GM21390 (cell line): ENCODE results near the gene PLPPR4.
"Not testable (repeated sequence)": the region's sequence is repeated elsewhere in the genome, so short reads cannot be mapped to it uniquely, and the experiment has no call there.

Experiments
- ATAC-seq: cut with Tn5 transposase; IDR thresholded peaks from one replicate; pipeline ENCODE4 v1.9.1; 2021; ENCODE audit not compliant: unreplicated experiment

PLPPR4 gene, protein sequence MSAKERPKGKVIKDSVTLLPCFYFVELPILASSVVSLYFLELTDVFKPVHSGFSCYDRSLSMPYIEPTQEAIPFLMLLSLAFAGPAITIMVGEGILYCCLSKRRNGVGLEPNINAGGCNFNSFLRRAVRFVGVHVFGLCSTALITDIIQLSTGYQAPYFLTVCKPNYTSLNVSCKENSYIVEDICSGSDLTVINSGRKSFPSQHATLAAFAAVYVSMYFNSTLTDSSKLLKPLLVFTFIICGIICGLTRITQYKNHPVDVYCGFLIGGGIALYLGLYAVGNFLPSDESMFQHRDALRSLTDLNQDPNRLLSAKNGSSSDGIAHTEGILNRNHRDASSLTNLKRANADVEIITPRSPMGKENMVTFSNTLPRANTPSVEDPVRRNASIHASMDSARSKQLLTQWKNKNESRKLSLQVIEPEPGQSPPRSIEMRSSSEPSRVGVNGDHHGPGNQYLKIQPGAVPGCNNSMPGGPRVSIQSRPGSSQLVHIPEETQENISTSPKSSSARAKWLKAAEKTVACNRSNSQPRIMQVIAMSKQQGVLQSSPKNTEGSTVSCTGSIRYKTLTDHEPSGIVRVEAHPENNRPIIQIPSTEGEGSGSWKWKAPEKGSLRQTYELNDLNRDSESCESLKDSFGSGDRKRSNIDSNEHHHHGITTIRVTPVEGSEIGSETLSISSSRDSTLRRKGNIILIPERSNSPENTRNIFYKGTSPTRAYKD

DNA sequence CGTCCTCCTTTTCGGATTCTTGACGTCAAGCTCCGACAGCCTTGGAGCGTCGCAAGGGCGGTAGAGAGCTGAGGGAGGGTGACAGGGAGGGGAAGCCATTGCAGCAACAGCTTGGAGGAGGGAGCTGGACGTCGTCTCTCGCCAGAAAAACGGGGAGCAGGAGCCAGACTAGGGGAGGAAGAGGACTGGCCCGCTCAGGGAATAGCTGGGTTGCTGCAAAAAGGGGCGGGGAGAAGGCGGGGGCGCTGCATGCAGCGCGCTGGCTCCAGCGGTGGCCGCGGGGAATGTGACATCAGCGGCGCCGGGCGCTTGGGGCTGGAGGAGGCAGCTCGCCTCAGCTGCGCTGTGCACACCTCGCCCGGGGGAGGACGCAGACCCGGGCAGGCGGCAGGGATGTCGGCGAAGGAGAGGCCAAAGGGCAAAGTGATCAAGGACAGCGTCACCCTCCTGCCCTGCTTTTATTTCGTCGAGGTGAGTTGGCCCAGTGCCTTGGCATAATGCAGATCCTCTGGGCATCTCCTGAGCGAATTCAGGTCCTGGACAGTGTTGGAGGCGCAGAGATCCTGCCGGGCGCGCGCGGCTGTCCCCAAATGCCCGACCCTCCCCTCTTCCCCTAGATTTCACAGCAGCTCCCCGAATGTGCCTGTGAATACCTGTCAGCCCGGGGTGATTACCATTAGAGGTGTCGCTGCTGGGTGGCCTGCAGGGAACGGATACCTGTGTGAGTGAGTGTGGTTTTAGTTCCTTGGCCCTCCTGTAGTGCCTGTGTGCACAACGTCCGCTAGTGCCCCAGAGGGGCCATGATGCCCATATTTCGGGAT, at the start of gene PLPPR4:
TSS of gene PLPPR4 (plus strand) at position 292 of the 821 bp plus-strand sequence. CDS start at position 394, 102 bp downstream.
- no peak for ATAC-seq

- no peak for ATAC-seq
These were observed 47.3 kb upstream of the PLPPR4 start for GRCh38 chr1:99216956-99217355.

DNA sequence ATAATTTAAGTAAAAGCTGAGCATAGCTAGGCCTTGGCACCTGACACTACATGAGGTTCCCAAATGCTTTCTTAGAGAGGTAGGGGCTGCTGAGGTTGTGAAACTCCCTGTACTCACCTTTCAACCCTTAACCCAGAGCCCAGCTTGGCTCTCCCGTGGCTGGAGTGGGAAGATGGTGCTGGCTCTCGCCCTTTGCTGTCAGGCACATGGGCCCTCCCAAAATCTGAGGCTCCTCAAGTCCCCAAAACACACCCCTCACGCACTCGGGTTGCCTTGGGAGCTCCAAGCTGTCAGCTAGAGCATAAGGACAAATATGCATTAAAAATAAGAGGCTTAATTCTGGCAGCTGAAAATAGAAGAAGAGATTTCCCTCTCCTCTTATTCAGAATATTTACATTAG, 46.7 kb upstream of the PLPPR4 start:
- ATAC-seq = no peak

GRCh38 chr1:99218572-99218971, 45.7 kb upstream of the PLPPR4 start:
- ATAC-seq = peak; percentile 16

GRCh38 chr1:99218999-99219398, 45.3 kb upstream of the PLPPR4 start:
- peak; percentile 95 for ATAC-seq

GRCh38 chr1:99227056-99227897, 37.0 kb upstream of the PLPPR4 start:
- no peak for ATAC-seq

- ATAC-seq = peak; percentile 82
These were observed 36.1 kb upstream of the PLPPR4 start for GRCh38 chr1:99228153-99228552.

DNA sequence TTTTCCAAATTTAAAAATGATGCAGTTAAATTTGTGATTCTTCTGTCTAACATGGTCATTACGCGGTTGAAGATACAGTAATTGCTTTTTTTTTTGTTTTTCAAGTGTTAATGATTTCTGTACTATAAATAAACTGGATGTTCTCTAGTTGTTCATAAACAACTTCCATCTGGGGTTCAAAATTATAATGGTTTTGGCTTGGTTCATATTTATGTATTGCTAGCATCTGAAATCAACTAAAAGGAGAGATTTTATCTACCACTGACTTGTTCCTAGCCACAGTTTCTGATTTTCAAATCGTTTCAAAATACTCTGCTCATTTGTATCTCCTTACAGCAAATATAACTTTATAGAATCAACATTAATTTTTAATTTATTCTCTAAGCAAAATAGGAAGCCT, 35.2 kb upstream of the PLPPR4 start:
- no peak for ATAC-seq

DNA sequence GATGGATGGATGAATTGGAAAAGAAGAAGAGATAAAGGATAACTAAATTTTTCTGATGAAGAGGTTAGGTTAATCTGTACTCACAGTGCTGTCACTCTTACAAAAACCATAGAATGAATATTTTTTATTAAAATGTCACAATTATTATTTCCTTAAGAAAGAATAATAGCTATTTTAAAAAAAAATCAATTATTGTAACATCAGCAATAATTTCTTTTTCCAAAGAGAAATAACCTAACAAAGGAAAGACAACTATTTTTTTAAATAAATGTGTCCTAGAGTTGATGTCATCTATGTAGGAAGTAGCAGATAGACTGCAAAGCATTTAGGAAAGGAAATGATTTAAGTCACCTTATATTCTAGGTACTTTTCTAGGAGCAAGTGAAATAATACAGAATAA, 33.6 kb upstream of the PLPPR4 start:
- ATAC-seq = no peak

GRCh38 chr1:99232172-99232571, 32.1 kb upstream of the PLPPR4 start:
- no peak for ATAC-seq

DNA sequence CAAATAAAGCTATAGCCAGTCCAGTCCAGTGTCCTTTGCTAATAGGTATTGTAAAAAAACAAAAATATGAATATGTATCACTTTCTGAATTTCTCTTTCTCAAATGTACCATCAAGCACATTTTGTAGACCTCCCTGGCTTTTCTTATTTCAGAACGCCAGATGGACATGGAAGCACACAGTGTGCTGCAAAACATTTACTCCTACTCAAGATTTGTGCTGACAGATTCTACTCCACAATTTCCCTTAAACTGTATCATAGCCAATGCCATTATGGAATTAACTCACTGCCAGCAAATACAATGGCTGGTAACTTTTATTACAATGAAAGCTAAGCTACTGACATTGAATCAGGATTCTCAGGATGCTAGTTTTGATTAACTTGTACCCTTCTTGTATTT, 30.8 kb upstream of the PLPPR4 start:
- ATAC-seq = no peak

GRCh38 chr1:99236756-99237155, 27.5 kb upstream of the PLPPR4 start:
- ATAC-seq = no peak

DNA sequence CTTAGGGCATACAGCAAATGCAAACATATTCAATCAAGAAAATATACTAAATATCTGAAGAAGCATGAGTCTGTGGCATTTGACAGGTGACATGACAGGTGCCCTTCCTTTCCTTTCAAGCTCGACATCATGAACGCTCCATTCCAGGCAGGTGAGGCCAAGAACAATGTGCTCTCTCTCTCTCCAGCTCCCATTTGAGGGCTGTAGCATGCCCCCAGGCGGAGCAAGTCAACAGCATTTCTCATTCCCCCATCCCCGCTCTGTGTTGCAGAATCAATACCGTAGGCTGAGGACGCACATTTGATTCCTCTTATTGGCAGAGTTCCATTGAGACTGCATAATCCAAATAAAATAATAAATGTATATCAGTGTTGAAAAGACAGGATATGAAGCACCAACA, 24.6 kb upstream of the PLPPR4 start:
- ATAC-seq = no peak

DNA sequence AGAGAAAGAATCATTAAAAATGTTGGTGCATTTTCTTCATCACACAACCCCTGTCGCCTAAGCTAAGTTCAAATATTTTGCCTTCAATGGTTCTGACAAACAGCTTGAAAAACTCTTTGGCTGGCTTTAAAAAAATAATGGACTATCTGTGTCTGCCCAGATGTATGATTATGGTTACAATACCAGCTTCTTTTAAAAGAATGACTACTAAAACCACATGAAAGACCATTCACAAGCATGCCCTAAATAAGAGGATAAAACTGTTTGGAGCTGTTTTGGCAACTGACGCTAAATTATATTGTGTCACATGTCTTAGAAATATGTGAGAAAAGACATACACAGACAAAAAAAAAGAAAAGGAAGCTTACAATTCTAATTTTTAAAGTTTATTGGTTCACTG, 23.7 kb upstream of the PLPPR4 start:
- no peak for ATAC-seq

GRCh38 chr1:99246152-99246551, 18.1 kb upstream of the PLPPR4 start:
- no peak for ATAC-seq

DNA sequence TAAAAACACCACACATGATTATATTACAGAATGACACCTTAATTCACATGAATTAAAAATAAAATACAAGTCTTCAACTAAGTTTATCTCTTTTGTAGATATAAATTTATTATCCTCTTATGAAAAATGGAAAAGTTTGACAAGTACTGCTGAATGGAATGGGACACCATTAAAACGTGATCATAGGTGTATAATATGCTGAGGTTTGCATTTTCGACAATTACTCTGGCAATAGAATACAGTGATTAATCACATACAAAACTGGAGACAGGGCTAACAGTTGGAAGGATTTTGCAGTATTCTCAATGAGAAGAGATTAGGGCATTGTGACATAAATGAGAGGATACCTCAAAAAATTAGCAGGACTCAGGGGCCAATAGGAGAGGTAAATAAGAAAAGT, 17.1 kb upstream of the PLPPR4 start:
- ATAC-seq = no peak

DNA sequence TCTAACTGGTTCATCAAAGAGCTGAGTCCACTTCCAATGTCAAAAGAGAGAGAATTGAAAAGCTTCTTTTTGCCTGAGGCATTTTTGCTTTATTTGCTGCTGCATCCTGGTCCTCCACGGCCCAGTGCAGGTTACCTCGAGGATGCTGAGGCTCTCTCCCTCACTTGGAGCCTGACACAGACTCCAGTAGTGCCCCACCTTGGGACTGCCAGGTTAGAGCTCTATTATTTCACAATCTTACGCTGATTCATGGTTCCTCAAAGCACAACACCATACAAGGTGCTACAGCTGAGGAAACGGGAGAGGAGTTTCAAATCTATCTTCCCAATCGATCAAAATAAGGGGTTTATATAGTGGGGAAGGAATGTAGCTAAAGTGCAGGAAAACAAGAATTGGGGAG, 13.6 kb upstream of the PLPPR4 start:
- ATAC-seq = no peak

GRCh38 chr1:99251308-99251707, 13.0 kb upstream of the PLPPR4 start:
- ATAC-seq = no peak

DNA sequence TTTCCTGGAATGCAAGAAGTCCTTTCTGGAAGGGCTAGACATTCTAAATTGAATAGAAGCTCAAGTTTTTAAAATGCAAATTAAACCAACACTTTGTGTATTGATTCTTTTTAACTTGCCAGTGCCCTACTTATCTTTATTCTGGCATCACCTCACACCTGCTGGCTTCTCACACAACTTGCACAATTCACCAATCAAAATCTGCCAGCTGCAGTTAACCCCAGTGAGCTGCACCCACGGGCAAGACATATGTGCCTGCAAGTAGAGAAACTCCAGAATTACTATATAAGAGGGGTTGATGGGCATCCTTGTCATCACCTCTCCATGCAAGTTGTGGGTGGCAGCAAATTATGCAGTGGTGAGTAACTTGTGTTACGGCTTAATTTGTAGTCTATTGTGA, 11.7 kb upstream of the PLPPR4 start:
- ATAC-seq = no peak

DNA sequence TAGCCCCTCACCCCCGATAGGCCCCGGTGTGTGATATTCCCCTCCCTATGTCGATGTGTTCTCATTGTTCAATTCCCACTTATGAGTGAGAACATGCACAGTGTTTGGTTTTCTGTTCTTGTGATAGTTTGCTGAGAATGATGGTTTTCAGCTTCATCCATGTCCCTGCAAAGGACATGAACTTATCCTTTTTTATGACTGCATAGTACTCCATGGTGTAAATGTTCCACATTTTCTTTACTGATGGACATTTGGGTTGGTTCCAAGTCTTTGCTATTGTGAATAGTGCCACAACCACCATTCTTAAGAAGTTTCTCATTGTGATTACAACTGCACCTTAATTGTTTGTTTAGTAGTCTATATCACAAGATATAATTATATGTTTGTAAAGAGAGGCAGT, 3.9 kb upstream of the PLPPR4 start:
- not testable (repeated sequence) for ATAC-seq

DNA sequence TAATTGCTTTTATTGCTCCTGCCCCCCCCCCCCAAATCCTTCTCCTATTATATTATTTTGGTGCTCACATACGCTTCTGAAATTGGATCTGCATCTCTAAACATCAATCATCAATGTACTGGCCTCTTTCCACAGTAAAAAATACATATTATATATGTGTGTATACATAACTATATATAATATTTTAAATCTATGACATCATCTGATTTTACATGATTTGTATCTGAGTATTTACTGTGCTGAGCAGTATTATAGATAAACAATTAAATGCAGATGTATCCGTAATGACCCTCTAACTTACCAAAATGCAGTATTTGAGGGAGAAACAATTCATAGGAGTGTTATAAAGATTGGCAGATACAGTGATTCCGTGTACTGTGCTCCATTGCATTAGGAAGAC, 832 bp downstream of the PLPPR4 start:
- no peak for ATAC-seq
